Panc1 (cell line): Measurements from ENCODE around the gene IRF8. TPM values are rescaled to one million over a fixed set of nuclear protein-coding genes. Genes with fewer than 3 reads are reported as not detected.

Source experiments
- ATAC-seq: fragments of 200-7000 bp; cut with Tn5 transposase; 2 replicates; pipeline ENCODE4 v1.9.1; 2020; ENCODE audit warnings: mild to moderate bottlenecking, moderate library complexity
- BruUV-seq: library from RNA; stranded (reverse); fragments of 400-500 nt; replicated peaks from 2 replicates; lab custom pipeline; 2021; lab: Mats Ljungman, UMichigan
- CTCF ChIA-PET: fragments of 300-600 bp; sonication (Branson Sonifier 250); formaldehyde crosslinking; loops from one replicate; lab custom pipeline; 2022; ENCODE audit warnings: antibody characterized with exemption; lab: Charles Lee
- POLR2A ChIA-PET: fragments of 300-600 bp; sonication (Branson Sonifier 250); formaldehyde crosslinking; loops from one replicate; lab custom pipeline; 2022; ENCODE audit warnings: antibody characterized with exemption; lab: Charles Lee
- DNase-seq: peaks from one replicate; pipeline ENCODE4 v3.0.0-alpha.2; 2010; ENCODE audit warnings: low read depth, low spot score
- H3K27ac ChIP-seq: 2 replicates; pipeline ENCODE4 v1.5.1; 2011; ENCODE audit warnings: mild to moderate bottlenecking, low read length, inconsistent platforms
- H3K27me3 ChIP-seq: fragments of 200-500 bp; sonication (Bioruptor generic); 2 replicates; pipeline ENCODE4 v1.6.0; 2014; ENCODE audit warnings: low read length, inconsistent platforms; ENCODE audit not compliant: control insufficient read depth, insufficient read depth
- H3K36me3 ChIP-seq: fragments of 200-500 bp; sonication (Bioruptor generic); 2 replicates; pipeline ENCODE4 v1.5.1; 2014; ENCODE audit warnings: inconsistent platforms, mild to moderate bottlenecking, low read length, moderate library complexity; ENCODE audit not compliant: control insufficient read depth, insufficient read depth
- H3K4me1 ChIP-seq: 2 replicates; pipeline ENCODE4 v1.5.1; 2011; ENCODE audit warnings: inconsistent platforms, mild to moderate bottlenecking, low read length, moderate library complexity; ENCODE audit not compliant: control insufficient read depth, insufficient read depth
- H3K4me3 ChIP-seq, 2 experiments: 2 replicates each; pipeline ENCODE4 v1.5.1; 2011 to 2012; ENCODE audit warnings: low read depth in 2 of 2, low read length in 2 of 2, mild to moderate bottlenecking in 2 of 2, inconsistent platforms in 1 of 2, moderate library complexity in 1 of 2
- H3K9me3 ChIP-seq: fragments of 200-500 bp; sonication (Bioruptor generic); 2 replicates; pipeline ENCODE4 v1.5.1; 2014; ENCODE audit warnings: low read depth, mild to moderate bottlenecking, inconsistent platforms, low read length, moderate library complexity; ENCODE audit not compliant: control insufficient read depth, insufficient read depth
- POLR2AphosphoS5 ChIP-seq: IDR thresholded peaks from 2 replicates; pipeline ENCODE4 v1.6.1; 2012; ENCODE audit warnings: mild to moderate bottlenecking, low read depth, low read length, moderate library complexity
- SIN3A ChIP-seq: IDR thresholded peaks from 2 replicates; pipeline ENCODE4 v1.6.1; 2012; ENCODE audit warnings: low read depth, mild to moderate bottlenecking, low read length, moderate library complexity, borderline replicate concordance; ENCODE audit not compliant: insufficient read depth
- TCF7L2 ChIP-seq: IDR thresholded peaks from 2 replicates; pipeline ENCODE4 v1.6.1; 2011; ENCODE audit warnings: mild to moderate bottlenecking, low read depth, low read length, inconsistent platforms
- in situ Hi-C: cut with HindIII; loops from 2 replicates; pipeline ENCODE4 v1.10.0; 2016; ENCODE audit warnings: low sequenced_read_pairs, low pct_unique_long_range_greater_than_20kb
- intact Hi-C: fragments of 100-400 bp; cut with micrococcal nuclease; formaldehyde crosslinking; loops from one replicate; pipeline ENCODE4 v1.10.0; 2022; ENCODE audit not compliant: unreplicated experiment
- total RNA-seq: library from RNA; stranded (reverse); gene quantifications from one replicate; pipeline ENCODE4 v1.2.1, GENCODE V29; 2021; ENCODE audit not compliant: unreplicated experiment
- TF ChIP-seq, protein P1 (sequence below): fragments of 450-650 bp; IDR thresholded peaks from 2 replicates; pipeline ENCODE4 v1.5.1; 2017; ENCODE audit warnings: mild to moderate bottlenecking
- TF ChIP-seq, protein P2 (sequence below), 2 experiments: IDR thresholded peaks; 2 replicates each; pipeline ENCODE4 v1.6.1; 2011 to 2012; ENCODE audit warnings: low read depth in 2 of 2, control low read depth in 1 of 2, low read length in 1 of 2, mild to moderate bottlenecking in 1 of 2, moderate library complexity in 1 of 2; ENCODE audit not compliant: insufficient read depth in 1 of 2

The IRF8 gene
- total RNA-seq, 1 experiment from 2014 or later: 0.62 TPM

- ATAC-seq (no peak), DNase-seq (no peak)
- ChIA-PET POLR2A (no interaction called here), CTCF (no interaction called here)
- in situ Hi-C loops (no loop called here), intact Hi-C loops (no loop called here)
- H3K27me3 ChIP-seq: no peaks in the 10 kb centered on the region
- no peak overlapping the region for H3K27ac ChIP-seq
- H3K36me3 ChIP-seq: no peaks in the 10 kb centered on the region
- H3K4me1 ChIP-seq: no peaks in the 10 kb centered on the region; the same call in 1 of the 2 replicates
- H3K9me3 ChIP-seq: no peaks in the 10 kb centered on the region
- no TSS peak for BruUV-seq
- no peak overlapping the region for H3K4me3 ChIP-seq
- no peak for TF ChIP-seq SIN3A
- TF ChIP-seq TCF7L2: no peak
- no peak for TF ChIP-seq POLR2AphosphoS5
- TF ChIP-seq, protein P1, sequence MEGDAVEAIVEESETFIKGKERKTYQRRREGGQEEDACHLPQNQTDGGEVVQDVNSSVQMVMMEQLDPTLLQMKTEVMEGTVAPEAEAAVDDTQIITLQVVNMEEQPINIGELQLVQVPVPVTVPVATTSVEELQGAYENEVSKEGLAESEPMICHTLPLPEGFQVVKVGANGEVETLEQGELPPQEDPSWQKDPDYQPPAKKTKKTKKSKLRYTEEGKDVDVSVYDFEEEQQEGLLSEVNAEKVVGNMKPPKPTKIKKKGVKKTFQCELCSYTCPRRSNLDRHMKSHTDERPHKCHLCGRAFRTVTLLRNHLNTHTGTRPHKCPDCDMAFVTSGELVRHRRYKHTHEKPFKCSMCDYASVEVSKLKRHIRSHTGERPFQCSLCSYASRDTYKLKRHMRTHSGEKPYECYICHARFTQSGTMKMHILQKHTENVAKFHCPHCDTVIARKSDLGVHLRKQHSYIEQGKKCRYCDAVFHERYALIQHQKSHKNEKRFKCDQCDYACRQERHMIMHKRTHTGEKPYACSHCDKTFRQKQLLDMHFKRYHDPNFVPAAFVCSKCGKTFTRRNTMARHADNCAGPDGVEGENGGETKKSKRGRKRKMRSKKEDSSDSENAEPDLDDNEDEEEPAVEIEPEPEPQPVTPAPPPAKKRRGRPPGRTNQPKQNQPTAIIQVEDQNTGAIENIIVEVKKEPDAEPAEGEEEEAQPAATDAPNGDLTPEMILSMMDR: no peak
- TF ChIP-seq, protein P2, sequence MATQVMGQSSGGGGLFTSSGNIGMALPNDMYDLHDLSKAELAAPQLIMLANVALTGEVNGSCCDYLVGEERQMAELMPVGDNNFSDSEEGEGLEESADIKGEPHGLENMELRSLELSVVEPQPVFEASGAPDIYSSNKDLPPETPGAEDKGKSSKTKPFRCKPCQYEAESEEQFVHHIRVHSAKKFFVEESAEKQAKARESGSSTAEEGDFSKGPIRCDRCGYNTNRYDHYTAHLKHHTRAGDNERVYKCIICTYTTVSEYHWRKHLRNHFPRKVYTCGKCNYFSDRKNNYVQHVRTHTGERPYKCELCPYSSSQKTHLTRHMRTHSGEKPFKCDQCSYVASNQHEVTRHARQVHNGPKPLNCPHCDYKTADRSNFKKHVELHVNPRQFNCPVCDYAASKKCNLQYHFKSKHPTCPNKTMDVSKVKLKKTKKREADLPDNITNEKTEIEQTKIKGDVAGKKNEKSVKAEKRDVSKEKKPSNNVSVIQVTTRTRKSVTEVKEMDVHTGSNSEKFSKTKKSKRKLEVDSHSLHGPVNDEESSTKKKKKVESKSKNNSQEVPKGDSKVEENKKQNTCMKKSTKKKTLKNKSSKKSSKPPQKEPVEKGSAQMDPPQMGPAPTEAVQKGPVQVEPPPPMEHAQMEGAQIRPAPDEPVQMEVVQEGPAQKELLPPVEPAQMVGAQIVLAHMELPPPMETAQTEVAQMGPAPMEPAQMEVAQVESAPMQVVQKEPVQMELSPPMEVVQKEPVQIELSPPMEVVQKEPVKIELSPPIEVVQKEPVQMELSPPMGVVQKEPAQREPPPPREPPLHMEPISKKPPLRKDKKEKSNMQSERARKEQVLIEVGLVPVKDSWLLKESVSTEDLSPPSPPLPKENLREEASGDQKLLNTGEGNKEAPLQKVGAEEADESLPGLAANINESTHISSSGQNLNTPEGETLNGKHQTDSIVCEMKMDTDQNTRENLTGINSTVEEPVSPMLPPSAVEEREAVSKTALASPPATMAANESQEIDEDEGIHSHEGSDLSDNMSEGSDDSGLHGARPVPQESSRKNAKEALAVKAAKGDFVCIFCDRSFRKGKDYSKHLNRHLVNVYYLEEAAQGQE (IDR thresholded peaks at IDR 0.05; ENCODE audit: insufficient read depth in 1 of 2, low read depth in 2 of 2, low read length in 1 of 2): no peak
Observed at GRCh38 chr16:85969159-85969558, 70.2 kb downstream of the IRF8 start.

DNA sequence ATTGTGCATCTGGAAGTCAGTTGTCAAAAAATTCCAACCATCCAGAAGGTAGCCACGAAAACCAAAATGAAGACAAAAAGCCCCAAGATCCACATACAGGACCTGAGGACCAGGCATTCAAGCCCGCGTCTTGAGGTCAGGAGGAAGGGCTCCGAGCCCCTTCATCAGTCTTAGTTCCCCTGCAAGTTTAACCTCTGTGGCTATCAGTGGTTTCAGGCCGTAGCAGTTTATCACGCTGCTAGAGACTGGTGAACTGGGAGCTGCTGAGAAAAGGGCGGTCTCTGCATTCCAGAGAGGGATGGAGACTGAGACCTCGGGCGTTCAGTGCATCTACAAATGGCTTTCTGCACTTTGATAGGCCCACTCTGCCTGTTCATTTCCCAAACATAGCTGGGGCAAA lies 70.6 kb downstream of the IRF8 start:
- ChIA-PET POLR2A (no interaction called here), CTCF (no interaction called here)
- in situ Hi-C loops (no loop called here), intact Hi-C loops (no loop called here)
- Histone ChIP-seq H3K36me3 (no peaks in the 10 kb centered on the region), H3K9me3 (no peaks in the 10 kb centered on the region), H3K27me3 (no peaks in the 10 kb centered on the region), H3K4me1 (no peaks in the 10 kb centered on the region; the same call in 1 of the 2 replicates), H3K27ac (no peak overlapping the region), H3K4me3 (no peak overlapping the region)
- BruUV-seq: no TSS peak
- no peak for ATAC-seq
- DNase-seq: no peak
- TF ChIP-seq POLR2AphosphoS5: no peak
- TF ChIP-seq, protein P1: no peak
- no peak for TF ChIP-seq TCF7L2
- no peak for TF ChIP-seq SIN3A
- TF ChIP-seq, protein P2 (IDR thresholded peaks at IDR 0.05; ENCODE audit: insufficient read depth in 1 of 2, low read depth in 2 of 2, low read length in 1 of 2): no peak
